Adrenal gland (tissue), 5 donors: Measurements from ENCODE around the gene EXOC6B.

Experiments
- POLR2A ChIP-seq, 2 donors: fragments of 450-650 bp; IDR thresholded peaks; one replicate each; pipeline ENCODE4 v1.6.1; 2017; ENCODE audit warnings: antibody characterized with exemption in 2 of 2, mild to moderate bottlenecking in 2 of 2, moderate library complexity in 1 of 2
- TF ChIP-seq, protein P1 (sequence below), 6 experiments: fragments of 450-650 bp in 4 of 6; fragments of 200-600 bp in 2 of 6; sonication (generic) in 1 of 6; IDR thresholded peaks; 1 replicate in 5 of 6; 2 replicates in 1 of 6; pipeline versions ENCODE4 v1.5.1 to v1.8.0; 2016 to 2021; ENCODE audit warnings: antibody characterized with exemption in 6 of 6, mild to moderate bottlenecking in 2 of 6, moderate library complexity in 1 of 6
- donor health status: DM: no; HTN: no; CAD: no.

DNA sequence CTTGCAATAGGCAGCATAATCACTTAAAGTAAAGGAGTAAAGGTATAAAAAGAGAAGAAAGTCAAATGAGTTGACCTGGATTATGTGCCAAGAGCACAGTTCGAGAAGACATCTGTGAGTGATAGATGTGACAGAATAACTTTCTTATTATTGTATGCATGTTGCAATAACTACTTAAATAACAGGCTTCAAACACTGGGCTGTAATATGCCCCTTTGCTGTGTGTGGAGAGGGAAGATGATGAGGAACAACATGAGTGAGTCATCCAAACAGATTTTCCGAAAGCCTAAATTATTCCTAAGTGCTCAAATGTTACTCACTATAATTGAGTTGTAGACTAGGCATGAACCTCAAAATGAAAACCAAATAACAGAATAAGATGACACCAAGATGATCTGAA is 328.1 kb downstream of the EXOC6B start:
- TF ChIP-seq, protein P1, sequence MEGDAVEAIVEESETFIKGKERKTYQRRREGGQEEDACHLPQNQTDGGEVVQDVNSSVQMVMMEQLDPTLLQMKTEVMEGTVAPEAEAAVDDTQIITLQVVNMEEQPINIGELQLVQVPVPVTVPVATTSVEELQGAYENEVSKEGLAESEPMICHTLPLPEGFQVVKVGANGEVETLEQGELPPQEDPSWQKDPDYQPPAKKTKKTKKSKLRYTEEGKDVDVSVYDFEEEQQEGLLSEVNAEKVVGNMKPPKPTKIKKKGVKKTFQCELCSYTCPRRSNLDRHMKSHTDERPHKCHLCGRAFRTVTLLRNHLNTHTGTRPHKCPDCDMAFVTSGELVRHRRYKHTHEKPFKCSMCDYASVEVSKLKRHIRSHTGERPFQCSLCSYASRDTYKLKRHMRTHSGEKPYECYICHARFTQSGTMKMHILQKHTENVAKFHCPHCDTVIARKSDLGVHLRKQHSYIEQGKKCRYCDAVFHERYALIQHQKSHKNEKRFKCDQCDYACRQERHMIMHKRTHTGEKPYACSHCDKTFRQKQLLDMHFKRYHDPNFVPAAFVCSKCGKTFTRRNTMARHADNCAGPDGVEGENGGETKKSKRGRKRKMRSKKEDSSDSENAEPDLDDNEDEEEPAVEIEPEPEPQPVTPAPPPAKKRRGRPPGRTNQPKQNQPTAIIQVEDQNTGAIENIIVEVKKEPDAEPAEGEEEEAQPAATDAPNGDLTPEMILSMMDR (IDR thresholded peaks at IDR 0.05), result no peak
- no peak for TF ChIP-seq POLR2A (IDR thresholded peaks at IDR 0.05)
